NCI-H82 (cell line): Measurements from ENCODE around the gene CD99.

Experiments used
- DNase-seq: peaks from one replicate; lab custom pipeline; 2025; lab: John Stamatoyannopoulos, UW

The CD99 gene

GRCh38 chrX:2698604-2699003 is 7.5 kb downstream of the CD99 start:
- DNase-seq, result no peak

GRCh38 chrX:2699959-2700358 is 8.9 kb downstream of the CD99 start:
- no peak for DNase-seq

- DNase-seq, result no peak
Measured at GRCh38 chrX:2700405-2701320, 9.6 kb downstream of the CD99 start.

GRCh38 chrX:2701600-2701999 is 10.5 kb downstream of the CD99 start:
- no peak for DNase-seq

GRCh38 chrX:2703991-2704369 is 12.9 kb downstream of the CD99 start:
- no peak for DNase-seq

- no peak for DNase-seq
Measured at GRCh38 chrX:2705046-2705832, 14.1 kb downstream of the CD99 start.

GRCh38 chrX:2707334-2707760 is 16.3 kb downstream of the CD99 start:
- no peak for DNase-seq

- no peak for DNase-seq
Measured at GRCh38 chrX:2708021-2708420, 16.9 kb downstream of the CD99 start.

GRCh38 chrX:2708592-2709188 is 17.6 kb downstream of the CD99 start:
- no peak for DNase-seq

GRCh38 chrX:2709556-2709955 is 18.5 kb downstream of the CD99 start:
- no peak for DNase-seq

- DNase-seq, result no peak
Measured at GRCh38 chrX:2710041-2710840, 19.1 kb downstream of the CD99 start.

GRCh38 chrX:2711441-2711840 is 20.3 kb downstream of the CD99 start:
- no peak for DNase-seq

GRCh38 chrX:2712428-2712827 is 21.3 kb downstream of the CD99 start:
- DNase-seq, result no peak

- no peak for DNase-seq
Measured at GRCh38 chrX:2712890-2713840, 22.1 kb downstream of the CD99 start.

GRCh38 chrX:2714551-2714950 is 23.5 kb downstream of the CD99 start:
- DNase-seq, result no peak

GRCh38 chrX:2715066-2715600 is 24.0 kb downstream of the CD99 start:
- no peak for DNase-seq

- no peak for DNase-seq
Measured at GRCh38 chrX:2717312-2717711, 26.2 kb downstream of the CD99 start.

- no peak for DNase-seq
Measured at GRCh38 chrX:2718821-2719220, 27.7 kb downstream of the CD99 start.

GRCh38 chrX:2719774-2720447 is 28.8 kb downstream of the CD99 start:
- no peak for DNase-seq
